Breast epithelium (tissue), 4 donors: Measurements from ENCODE around the gene SOCS2. TPM values are rescaled to one million over a fixed set of nuclear protein-coding genes. Genes with fewer than 3 reads are reported as not detected.

Experiments
- DNase-seq, 2 donors: peaks; one replicate each; pipeline ENCODE4 v3.0.0-alpha.2; 2019; ENCODE audit warnings: low spot score in 2 of 2
- H3K27ac ChIP-seq, 2 donors: fragments of 200-600 bp; sonication (generic) in 1 of 2; one replicate each; pipeline ENCODE4 v1.5.1; 2016 to 2019; ENCODE audit warnings: mild to moderate bottlenecking in 1 of 2
- H3K27me3 ChIP-seq, 2 donors: fragments of 200-600 bp; sonication (generic) in 1 of 2; one replicate each; pipeline versions ENCODE4 v1.5.1 to v1.6.0; 2017 to 2019; ENCODE audit warnings: control low read depth in 1 of 2, mild to moderate bottlenecking in 1 of 2
- H3K36me3 ChIP-seq: fragments of 200-600 bp; one replicate; pipeline ENCODE4 v1.5.1; 2019
- H3K4me1 ChIP-seq, 2 donors: fragments of 200-600 bp; sonication (generic); one replicate each; pipeline ENCODE4 v1.5.1; 2016 to 2019; ENCODE audit warnings: control low read depth in 1 of 2
- H3K4me3 ChIP-seq, 3 donors: fragments of 200-600 bp; sonication (generic); 1 replicate in 2 of 3; 2 replicates in 1 of 3; pipeline ENCODE4 v1.5.1; 2016 to 2019; ENCODE audit warnings: mild to moderate bottlenecking in 3 of 3, moderate library complexity in 2 of 3
- H3K9me3 ChIP-seq, 2 donors: fragments of 200-600 bp; sonication (generic) in 1 of 2; one replicate each; pipeline ENCODE4 v1.5.1; 2016 to 2019; ENCODE audit warnings: control low read depth in 1 of 2
- POLR2A ChIP-seq: fragments of 450-650 bp; IDR thresholded peaks from one replicate; pipeline ENCODE4 v1.6.1; 2016; ENCODE audit warnings: antibody characterized with exemption, mild to moderate bottlenecking, moderate library complexity
- POLR2AphosphoS5 ChIP-seq, 3 donors: sonication (generic); formaldehyde crosslinking; IDR thresholded peaks; one replicate each; pipeline ENCODE4 v1.6.1; 2017; ENCODE audit warnings: antibody characterized with exemption in 3 of 3
- intact Hi-C: fragments of 100-400 bp; cut with DNase I; formaldehyde crosslinking; loops from one replicate; pipeline ENCODE4 v1.15.1; 2023; ENCODE audit warnings: low total_unique reads
- total RNA-seq, 3 donors: library from RNA; depleted of rRNA; stranded (reverse); fragments of >200 nt; gene quantifications; one replicate each; pipeline ENCODE4 v1.1.0, GENCODE V29; 2016
- TF ChIP-seq, protein P1 (sequence below), 3 donors: fragments of 450-650 bp; IDR thresholded peaks; one replicate each; pipeline ENCODE4 v1.5.1; 2016 to 2017; ENCODE audit warnings: antibody characterized with exemption in 3 of 3, mild to moderate bottlenecking in 3 of 3, moderate library complexity in 3 of 3

SOCS2 gene
- total RNA-seq, 3 donors from 2014 or later = 29.0 to 59.4 (median 59.0) TPM

DNA sequence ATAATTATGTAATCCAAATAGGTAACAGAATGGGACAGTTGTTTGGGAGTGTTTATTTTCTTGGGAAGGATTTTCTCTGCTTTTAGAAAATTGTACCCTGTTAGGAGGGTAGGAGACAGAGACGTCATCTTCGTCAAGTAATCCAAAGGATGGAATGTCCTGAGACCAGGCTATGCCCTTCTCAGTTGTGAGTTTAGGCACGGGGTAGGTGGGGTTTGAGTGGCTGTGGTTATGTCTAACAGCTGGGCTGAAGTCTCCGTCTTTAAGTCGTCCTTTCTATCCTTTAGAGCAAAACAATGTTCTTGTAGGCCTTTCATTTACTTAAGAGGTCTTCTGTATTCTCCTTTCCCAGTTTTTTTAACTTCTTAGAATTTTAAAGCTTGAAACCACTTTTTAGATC, 5.7 kb downstream of the SOCS2 start:
- H3K27me3 ChIP-seq = no peaks in the 10 kb centered on the region
- intact Hi-C loops = no loop called here
- H3K9me3 ChIP-seq = no peaks in the 10 kb centered on the region
- H3K4me1 ChIP-seq = no peaks in the 10 kb centered on the region
- no peak for DNase-seq
- TF ChIP-seq POLR2A (no peak), POLR2AphosphoS5 (IDR thresholded peaks at IDR 0.05) (no peak)
- TF ChIP-seq, protein P1, sequence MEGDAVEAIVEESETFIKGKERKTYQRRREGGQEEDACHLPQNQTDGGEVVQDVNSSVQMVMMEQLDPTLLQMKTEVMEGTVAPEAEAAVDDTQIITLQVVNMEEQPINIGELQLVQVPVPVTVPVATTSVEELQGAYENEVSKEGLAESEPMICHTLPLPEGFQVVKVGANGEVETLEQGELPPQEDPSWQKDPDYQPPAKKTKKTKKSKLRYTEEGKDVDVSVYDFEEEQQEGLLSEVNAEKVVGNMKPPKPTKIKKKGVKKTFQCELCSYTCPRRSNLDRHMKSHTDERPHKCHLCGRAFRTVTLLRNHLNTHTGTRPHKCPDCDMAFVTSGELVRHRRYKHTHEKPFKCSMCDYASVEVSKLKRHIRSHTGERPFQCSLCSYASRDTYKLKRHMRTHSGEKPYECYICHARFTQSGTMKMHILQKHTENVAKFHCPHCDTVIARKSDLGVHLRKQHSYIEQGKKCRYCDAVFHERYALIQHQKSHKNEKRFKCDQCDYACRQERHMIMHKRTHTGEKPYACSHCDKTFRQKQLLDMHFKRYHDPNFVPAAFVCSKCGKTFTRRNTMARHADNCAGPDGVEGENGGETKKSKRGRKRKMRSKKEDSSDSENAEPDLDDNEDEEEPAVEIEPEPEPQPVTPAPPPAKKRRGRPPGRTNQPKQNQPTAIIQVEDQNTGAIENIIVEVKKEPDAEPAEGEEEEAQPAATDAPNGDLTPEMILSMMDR (IDR thresholded peaks at IDR 0.05) = no peak
- H3K27ac ChIP-seq = peak overlapping the region in 1 of 2 donors; percentile 54
- H3K4me3 ChIP-seq = no peak overlapping the region
- peaks cover 5% of the 10 kb centered on the region for H3K36me3 ChIP-seq

DNA sequence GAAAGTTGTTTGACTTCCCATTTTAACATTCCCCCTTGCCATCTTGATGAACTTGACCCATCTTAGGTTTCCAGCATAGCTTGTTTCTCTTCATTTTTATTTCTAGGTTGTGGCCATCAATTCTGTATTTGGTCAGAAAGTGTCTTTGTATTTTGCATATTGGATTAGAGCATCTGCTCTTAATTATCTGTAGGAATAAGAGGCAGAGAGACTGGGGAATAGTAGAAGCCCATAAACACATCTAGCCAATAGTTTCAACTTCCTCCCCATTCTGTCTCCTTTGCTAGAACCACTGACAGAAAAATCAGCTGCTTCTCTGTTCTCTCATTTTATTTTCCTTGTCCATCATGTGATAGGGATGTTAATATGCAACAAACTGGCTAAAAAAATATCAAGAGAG, 8.2 kb downstream of the SOCS2 start:
- Histone ChIP-seq H3K9me3 (no peaks in the 10 kb centered on the region), H3K27me3 (no peaks in the 10 kb centered on the region), H3K27ac (peak overlapping the region in 1 of 2 donors; percentile 1), H3K4me1 (no peaks in the 10 kb centered on the region), H3K4me3 (no peak overlapping the region), H3K36me3 (no peaks in the 10 kb centered on the region)
- intact Hi-C loops = no loop called here
- TF ChIP-seq, protein P1 (IDR thresholded peaks at IDR 0.05) = no peak
- TF ChIP-seq POLR2A = no peak
- TF ChIP-seq POLR2AphosphoS5 (IDR thresholded peaks at IDR 0.05) = no peak
- no peak for DNase-seq

DNA sequence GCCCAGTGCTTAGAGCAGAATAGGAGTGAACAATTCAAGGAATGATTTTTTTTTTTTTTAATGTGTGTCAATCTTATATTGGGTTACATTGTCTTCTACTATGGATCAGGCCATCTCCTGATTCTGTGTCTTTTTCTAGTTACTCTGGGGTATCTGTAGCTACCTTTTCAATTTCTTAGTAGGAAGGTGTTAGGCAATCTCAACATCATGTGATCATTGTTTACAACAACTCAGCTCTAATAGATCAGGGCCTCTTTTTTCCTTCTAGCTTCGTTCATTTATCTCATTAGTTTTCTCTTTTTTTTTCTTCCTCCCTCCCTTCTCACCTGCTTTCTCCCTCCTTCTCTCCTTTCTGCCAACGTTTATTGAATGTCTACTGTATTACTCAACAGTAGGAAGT, 8.9 kb downstream of the SOCS2 start:
- Histone ChIP-seq H3K36me3 (no peaks in the 10 kb centered on the region), H3K4me3 (no peak overlapping the region), H3K27me3 (no peaks in the 10 kb centered on the region), H3K9me3 (no peaks in the 10 kb centered on the region), H3K4me1 (no peaks in the 10 kb centered on the region), H3K27ac (no peak overlapping the region)
- intact Hi-C loops = no loop called here
- TF ChIP-seq, protein P1 (IDR thresholded peaks at IDR 0.05) = no peak
- TF ChIP-seq POLR2A (no peak), POLR2AphosphoS5 (IDR thresholded peaks at IDR 0.05) (no peak)
- DNase-seq = no peak

DNA sequence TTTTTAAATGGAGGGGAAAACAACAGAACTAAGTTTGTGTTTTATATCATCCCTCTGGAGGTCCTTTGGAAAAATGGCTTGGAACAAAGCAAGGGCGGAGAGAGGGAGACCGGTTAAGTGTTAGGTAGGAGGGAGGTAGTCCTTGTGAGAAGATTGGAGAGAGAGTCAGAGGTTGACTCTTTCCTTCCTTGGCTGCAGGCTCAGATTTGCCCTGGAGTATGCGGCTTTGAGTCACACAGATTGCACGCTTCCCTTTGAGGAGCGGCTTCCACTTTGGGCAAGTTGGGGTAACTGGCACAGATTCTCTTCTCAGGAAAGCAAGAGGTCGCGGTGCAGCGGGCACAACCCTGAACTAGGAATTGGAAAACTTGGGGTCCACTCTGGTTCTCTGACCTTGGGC, 9.9 kb downstream of the SOCS2 start:
- TF ChIP-seq, protein P1 (IDR thresholded peaks at IDR 0.05) = no peak
- TF ChIP-seq POLR2A = no peak
- no peak for TF ChIP-seq POLR2AphosphoS5 (IDR thresholded peaks at IDR 0.05)
- no peak for DNase-seq
- Histone ChIP-seq H3K36me3 (no peaks in the 10 kb centered on the region), H3K4me3 (no peak overlapping the region), H3K27ac (no peak overlapping the region), H3K27me3 (no peaks in the 10 kb centered on the region), H3K9me3 (no peaks in the 10 kb centered on the region), H3K4me1 (no peaks in the 10 kb centered on the region)
- intact Hi-C loops = no loop called here

DNA sequence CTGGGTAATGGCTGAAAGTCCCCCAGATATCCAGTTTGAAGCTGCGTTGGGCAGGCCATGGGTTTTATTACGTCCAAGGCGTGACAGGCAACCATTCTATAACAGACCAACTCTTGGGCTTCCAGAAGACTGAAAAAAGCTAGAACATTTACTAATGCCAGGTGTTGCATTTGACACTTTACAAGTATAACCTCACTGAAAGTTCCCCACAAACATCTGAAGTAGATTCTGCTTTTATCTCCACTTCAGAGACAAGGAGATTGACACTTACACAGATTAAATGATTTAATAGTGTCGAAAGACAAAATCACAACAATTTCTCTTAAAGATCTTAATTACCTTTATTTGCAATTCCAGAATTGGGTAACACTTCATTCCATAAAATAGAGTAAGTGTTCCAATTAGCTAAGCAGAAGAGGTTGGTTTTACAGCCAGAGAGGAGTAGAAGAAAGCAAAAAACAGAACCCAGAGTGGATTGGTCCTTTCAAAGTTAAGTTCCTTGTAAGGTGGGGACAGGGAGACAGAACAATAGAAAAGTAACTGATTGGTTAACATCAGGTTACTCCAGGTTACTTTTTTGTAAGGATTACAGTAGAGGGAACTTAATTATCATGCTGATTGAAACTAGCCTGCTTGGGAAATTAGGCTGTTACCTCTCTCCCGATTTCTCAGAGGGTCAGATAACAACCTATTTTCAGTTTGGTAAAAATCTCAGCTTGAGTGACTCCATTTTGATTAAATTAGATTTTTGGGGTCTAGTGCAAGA, 11.3 kb downstream of the SOCS2 start:
- Histone ChIP-seq H3K27ac (no peak overlapping the region), H3K27me3 (no peaks in the 10 kb centered on the region), H3K9me3 (no peaks in the 10 kb centered on the region), H3K4me3 (no peak overlapping the region), H3K4me1 (no peaks in the 10 kb centered on the region), H3K36me3 (no peaks in the 10 kb centered on the region)
- intact Hi-C loops = no loop called here
- TF ChIP-seq POLR2AphosphoS5 (IDR thresholded peaks at IDR 0.05) (no peak), POLR2A (no peak)
- TF ChIP-seq, protein P1 (IDR thresholded peaks at IDR 0.05) = no peak
- no peak for DNase-seq
